ENCODE measurements around the gene P2RX6. TPM values are rescaled to one million over a fixed set of nuclear protein-coding genes. Genes with fewer than 3 reads are reported as not detected.

Gene P2RX6
- total and polyA plus RNA-seq, 9 of the 15 experiments (the other 6 are each of a cell fraction or from before 2014, with no cell fraction given): 0.01 to 3.9 (median 1.5) TPM; not detected in 1

- TF ChIP-seq, protein P1, sequence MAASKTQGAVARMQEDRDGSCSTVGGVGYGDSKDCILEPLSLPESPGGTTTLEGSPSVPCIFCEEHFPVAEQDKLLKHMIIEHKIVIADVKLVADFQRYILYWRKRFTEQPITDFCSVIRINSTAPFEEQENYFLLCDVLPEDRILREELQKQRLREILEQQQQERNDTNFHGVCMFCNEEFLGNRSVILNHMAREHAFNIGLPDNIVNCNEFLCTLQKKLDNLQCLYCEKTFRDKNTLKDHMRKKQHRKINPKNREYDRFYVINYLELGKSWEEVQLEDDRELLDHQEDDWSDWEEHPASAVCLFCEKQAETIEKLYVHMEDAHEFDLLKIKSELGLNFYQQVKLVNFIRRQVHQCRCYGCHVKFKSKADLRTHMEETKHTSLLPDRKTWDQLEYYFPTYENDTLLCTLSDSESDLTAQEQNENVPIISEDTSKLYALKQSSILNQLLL (CRISPR knock-in tag; IDR thresholded peaks at IDR 0.05; ENCODE audit: borderline replicate concordance): no peak
- TF ChIP-seq HCFC1 (IDR thresholded peaks at IDR 0.05; ENCODE audit: low read depth, low read length) (peak; percentile 49; the same call in 1 of the 2 replicates), MAFK (IDR thresholded peaks at IDR 0.05; ENCODE audit: low read length) (no peak), SMAD3 (CRISPR knock-in tag; conservative IDR thresholded peaks at IDR 0.05) (0 out of 2 replicates have a peak, but pooled peaks have one; percentile 7), ZNF764 (CRISPR knock-in tag; IDR thresholded peaks at IDR 0.05; ENCODE audit: low read depth) (no peak), SRF (CRISPR knock-in tag; IDR thresholded peaks at IDR 0.05) (peak in 1 of 2 experiments; percentile 59; a peak in 1 of 4 replicates), ZZZ3 (IDR thresholded peaks at IDR 0.05) (no peak), HNRNPLL (IDR thresholded peaks at IDR 0.05; ENCODE audit: low read depth, low read length, poor library complexity, severe bottlenecking) (no peak), HMGXB4 (CRISPR knock-in tag; IDR thresholded peaks at IDR 0.05) (peak; percentile 95; the same call in 1 of the 2 replicates), POLR2B (IDR thresholded peaks at IDR 0.05; ENCODE audit: low read depth, partially characterized antibody) (no peak), EZH2 (IDR thresholded peaks at IDR 0.05; ENCODE audit: borderline replicate concordance, low read depth, low read length) (no peak), SMAD1 (IDR thresholded peaks at IDR 0.05; ENCODE audit: low read depth, low read length, partially characterized antibody) (no peak), ZSCAN29 (IDR thresholded peaks at IDR 0.05) (no peak), POLR2AphosphoS2 (IDR thresholded peaks at IDR 0.05; ENCODE audit: low read length) (no peak), MEF2D (tag; conservative IDR thresholded peaks at IDR 0.05; ENCODE audit: low read depth) (peak; percentile 60), DNMT1 (IDR thresholded peaks at IDR 0.05) (no peak), CBFB (CRISPR knock-in tag; IDR thresholded peaks at IDR 0.05) (no peak), STAT5A (IDR thresholded peaks at IDR 0.05; ENCODE audit: borderline replicate concordance, low read length) (no peak), SP2 (IDR thresholded peaks at IDR 0.05; ENCODE audit: extremely low read depth, low read depth, low read length, poor library complexity, severe bottlenecking) (no peak), RAD51 (IDR thresholded peaks at IDR 0.05; ENCODE audit: borderline replicate concordance, low read depth) (no peak)
- TF ChIP-seq, protein P2, sequence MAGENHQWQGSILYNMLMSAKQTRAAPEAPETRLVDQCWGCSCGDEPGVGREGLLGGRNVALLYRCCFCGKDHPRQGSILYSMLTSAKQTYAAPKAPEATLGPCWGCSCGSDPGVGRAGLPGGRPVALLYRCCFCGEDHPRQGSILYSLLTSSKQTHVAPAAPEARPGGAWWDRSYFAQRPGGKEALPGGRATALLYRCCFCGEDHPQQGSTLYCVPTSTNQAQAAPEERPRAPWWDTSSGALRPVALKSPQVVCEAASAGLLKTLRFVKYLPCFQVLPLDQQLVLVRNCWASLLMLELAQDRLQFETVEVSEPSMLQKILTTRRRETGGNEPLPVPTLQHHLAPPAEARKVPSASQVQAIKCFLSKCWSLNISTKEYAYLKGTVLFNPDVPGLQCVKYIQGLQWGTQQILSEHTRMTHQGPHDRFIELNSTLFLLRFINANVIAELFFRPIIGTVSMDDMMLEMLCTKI (IDR thresholded peaks at IDR 0.05; ENCODE audit: partially characterized antibody): no peak
- TF ChIP-seq, protein P3, sequence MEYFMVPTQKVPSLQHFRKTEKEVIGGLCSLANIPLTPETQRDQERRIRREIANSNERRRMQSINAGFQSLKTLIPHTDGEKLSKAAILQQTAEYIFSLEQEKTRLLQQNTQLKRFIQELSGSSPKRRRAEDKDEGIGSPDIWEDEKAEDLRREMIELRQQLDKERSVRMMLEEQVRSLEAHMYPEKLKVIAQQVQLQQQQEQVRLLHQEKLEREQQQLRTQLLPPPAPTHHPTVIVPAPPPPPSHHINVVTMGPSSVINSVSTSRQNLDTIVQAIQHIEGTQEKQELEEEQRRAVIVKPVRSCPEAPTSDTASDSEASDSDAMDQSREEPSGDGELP (CRISPR knock-in tag; IDR thresholded peaks at IDR 0.05; ENCODE audit: borderline replicate concordance): no peak
These were observed 5.1 kb upstream of the P2RX6 start (continued) for GRCh38 chr22:21009638-21010425.

Measured in K562 (cell line).